Right cardiac atrium (tissue), 5 donors: ENCODE results near the gene PICALM. TPM values are rescaled to one million over a fixed set of nuclear protein-coding genes. Genes with fewer than 3 reads are reported as not detected.

Experiments used
- ATAC-seq, 2 donors: fragments of 200-7000 bp; cut with Tn5 transposase; one replicate each; pipeline versions ENCODE4 v1.8.0 to v1.9.1; 2020; ENCODE audit warnings: moderate library complexity in 2 of 2, mild to moderate bottlenecking in 1 of 2
- DNase-seq, 3 donors: peaks; one replicate each; pipeline ENCODE4 v3.0.0-alpha.2; 2020
- H3K27ac ChIP-seq: one replicate; pipeline ENCODE4 v1.5.1; 2013; ENCODE audit warnings: mild to moderate bottlenecking, low read length, control low read depth, moderate library complexity
- H3K27me3 ChIP-seq: one replicate; pipeline ENCODE4 v1.6.1; 2013; ENCODE audit not compliant: control insufficient read depth, insufficient read depth
- H3K4me1 ChIP-seq: one replicate; pipeline ENCODE4 v1.6.1; 2013; ENCODE audit warnings: low read length; ENCODE audit not compliant: control insufficient read depth, insufficient read depth
- H3K4me3 ChIP-seq: one replicate; pipeline ENCODE4 v1.5.1; 2013; ENCODE audit warnings: low read length, control low read depth
- H3K9me3 ChIP-seq: one replicate; pipeline ENCODE4 v1.6.1; 2013; ENCODE audit warnings: low read length; ENCODE audit not compliant: control insufficient read depth
- WGBS: extraction: QIAGEN DNeasy Blood & Tissue Kit; methylation state at CpG from one replicate; pipeline ENCODE4 v1.1.7; 2013; 5-methylcytosine and 5-hydroxymethylcytosine counted together
- intact Hi-C, 4 donors: fragments of 100-400 bp; cut with DNase I; formaldehyde crosslinking; loops; one replicate each; pipeline versions ENCODE4 v1.11.0 to v1.14.0; 2022 to 2023
- polyA plus RNA-seq: library from polyadenylated mRNA; stranded (reverse); fragments of 200-250 nt; gene quantifications from one replicate; pipeline ENCODE4 v1.2.3, GENCODE V29; 2013
- total RNA-seq, 4 donors: library from RNA; stranded (reverse); fragmentation: NEBNext Ultra II Directional; extraction: Animal tissue kit (Norgen Biotek cat#: 25700); gene quantifications; one replicate each; pipeline ENCODE4 v1.2.1, GENCODE V29; 2021
- donor health status: healthy with polysubstance abuse.
- donor health status: DM: no; HTN: yes; CAD: no.
- donor health status: DM: no; HTN: no; CAD: no.
- donor health status: DM: no; HTN: yes; CAD: no; lungs with severe emphysema.
- donor health status: DM: yes; HTN: yes; CAD: no.

The PICALM gene
- total and polyA plus RNA-seq, 5 donors: 62.8 to 298 (median 175) TPM

- intact Hi-C loops: loop anchor here in 1 of 4 donors (5.0 kb wide), 1 partner anchor 126 kb away; no protein-coding TSS in a partner anchor
- WGBS: 6% methylated on average over 3 of the region's 3 CpGs
- H3K4me3 ChIP-seq: peak overlapping the region; percentile 83
- no peak overlapping the region for H3K27ac ChIP-seq
- H3K4me1 ChIP-seq: peaks cover 4% of the 10 kb centered on the region
- no peaks in the 10 kb centered on the region for H3K9me3 ChIP-seq
- no peaks in the 10 kb centered on the region for H3K27me3 ChIP-seq
- no peak for ATAC-seq
- DNase-seq: no peak
Measured at GRCh38 chr11:86066033-86066432, 2.9 kb downstream of the PICALM start.

GRCh38 chr11:86064220-86064803 lies 4.6 kb downstream of the PICALM start:
- 61% methylated on average over 5 of the region's 5 CpGs for WGBS
- no peak for ATAC-seq
- no peaks in the 10 kb centered on the region for H3K9me3 ChIP-seq
- H3K4me1 ChIP-seq: peaks cover 7% of the 10 kb centered on the region
- H3K27me3 ChIP-seq: no peaks in the 10 kb centered on the region
- intact Hi-C loops: no loop called here
- peak overlapping the region; percentile 42 for H3K4me3 ChIP-seq
- DNase-seq: no peak
- peak overlapping the region; percentile 36 for H3K27ac ChIP-seq

- intact Hi-C loops: no loop called here
- ATAC-seq (no peak), DNase-seq (no peak)
- no peak overlapping the region for H3K27ac ChIP-seq
- H3K4me3 ChIP-seq: no peak overlapping the region
- WGBS: 36% methylated on average over 1 of the region's 1 CpG
- H3K4me1 ChIP-seq: peaks cover 8% of the 10 kb centered on the region
- no peaks in the 10 kb centered on the region for H3K9me3 ChIP-seq
- no peaks in the 10 kb centered on the region for H3K27me3 ChIP-seq
Measured at GRCh38 chr11:86063536-86063935, 5.3 kb downstream of the PICALM start.

- intact Hi-C loops: no loop called here
- Histone ChIP-seq H3K4me1 (peaks cover 8% of the 10 kb centered on the region), H3K27me3 (no peaks in the 10 kb centered on the region), H3K9me3 (no peaks in the 10 kb centered on the region), H3K27ac (no peak overlapping the region), H3K4me3 (peak overlapping the region; percentile 32)
- no peak for DNase-seq
- peak; percentile 47 to 57 for ATAC-seq
- WGBS: 26% methylated on average over 3 of the region's 3 CpGs
Measured at GRCh38 chr11:86062719-86063118, 6.2 kb downstream of the PICALM start.

- DNase-seq (no peak), ATAC-seq (no peak)
- Histone ChIP-seq H3K4me1 (peaks cover 8% of the 10 kb centered on the region), H3K9me3 (no peaks in the 10 kb centered on the region), H3K27ac (no peak overlapping the region), H3K4me3 (no peak overlapping the region), H3K27me3 (no peaks in the 10 kb centered on the region)
- intact Hi-C loops: no loop called here
- WGBS: 84% methylated on average over 11 of the region's 11 CpGs
Measured at GRCh38 chr11:86061483-86062205, 7.2 kb downstream of the PICALM start.

- peaks cover 8% of the 10 kb centered on the region for H3K4me1 ChIP-seq
- no peaks in the 10 kb centered on the region for H3K27me3 ChIP-seq
- intact Hi-C loops: no loop called here
- H3K27ac ChIP-seq: no peak overlapping the region
- no peaks in the 10 kb centered on the region for H3K9me3 ChIP-seq
- no peak overlapping the region for H3K4me3 ChIP-seq
- no peak for ATAC-seq
- no peak for DNase-seq
Measured at GRCh38 chr11:86060544-86060943, 8.3 kb downstream of the PICALM start.

GRCh38 chr11:86058360-86058759 lies 10.5 kb downstream of the PICALM start:
- Histone ChIP-seq H3K4me1 (peaks cover 13% of the 10 kb centered on the region), H3K27ac (no peak overlapping the region)

GRCh38 chr11:86056351-86056854 lies 12.5 kb downstream of the PICALM start:
- DNase-seq (no peak), ATAC-seq (no peak)
- Histone ChIP-seq H3K4me1 (peaks cover 18% of the 10 kb centered on the region), H3K27me3 (no peaks in the 10 kb centered on the region), H3K9me3 (no peaks in the 10 kb centered on the region), H3K27ac (no peak overlapping the region), H3K4me3 (no peak overlapping the region)
- WGBS: 89% methylated on average over 1 of the region's 1 CpG
- intact Hi-C loops: no loop called here

More at GRCh38 chr11:86058360-86058759, 10.5 kb downstream of the PICALM start:
- ATAC-seq: no peak
- Histone ChIP-seq H3K9me3 (no peaks in the 10 kb centered on the region), H3K4me3 (no peak overlapping the region), H3K27me3 (no peaks in the 10 kb centered on the region)
- DNase-seq: no peak
- intact Hi-C loops: no loop called here

- Histone ChIP-seq H3K4me1 (peaks cover 12% of the 10 kb centered on the region), H3K27ac (no peak overlapping the region), H3K4me3 (no peak overlapping the region), H3K9me3 (no peaks in the 10 kb centered on the region), H3K27me3 (no peaks in the 10 kb centered on the region)
- ATAC-seq (peak in 1 of 2 donors; percentile 28), DNase-seq (no peak)
- WGBS: 76% methylated on average over 10 of the region's 10 CpGs
- intact Hi-C loops: no loop called here
Measured at GRCh38 chr11:86052693-86053641, 15.9 kb downstream of the PICALM start.

GRCh38 chr11:86050196-86050709 lies 18.6 kb downstream of the PICALM start:
- ATAC-seq: no peak
- Histone ChIP-seq H3K4me3 (no peak overlapping the region), H3K27ac (no peak overlapping the region), H3K27me3 (no peaks in the 10 kb centered on the region), H3K4me1 (peaks cover 17% of the 10 kb centered on the region), H3K9me3 (no peaks in the 10 kb centered on the region)
- intact Hi-C loops: no loop called here
- DNase-seq: no peak
